Suprapubic skin (tissue), 4 donors: ENCODE measurements around the gene ERVMER34-1. TPM values are rescaled to one million over a fixed set of nuclear protein-coding genes. Genes with fewer than 3 reads are reported as not detected.

Source experiments
- DNase-seq, 2 donors: peaks; one replicate each; pipeline ENCODE4 v3.0.0-alpha.2; 2019; ENCODE audit warnings: low spot score in 2 of 2
- H3K27ac ChIP-seq: fragments of 200-600 bp; sonication (generic); one replicate; pipeline ENCODE4 v1.5.1; 2019
- H3K27me3 ChIP-seq: fragments of 200-600 bp; sonication (generic); one replicate; pipeline ENCODE4 v1.5.1; 2019
- H3K36me3 ChIP-seq: fragments of 200-600 bp; sonication (generic); one replicate; pipeline ENCODE4 v1.5.1; 2019
- H3K4me1 ChIP-seq: fragments of 200-600 bp; sonication (generic); one replicate; pipeline ENCODE4 v1.5.1; 2019
- H3K4me3 ChIP-seq: fragments of 200-600 bp; sonication (generic); one replicate; pipeline ENCODE4 v1.5.1; 2019; ENCODE audit warnings: mild to moderate bottlenecking
- H3K9me3 ChIP-seq: fragments of 200-600 bp; sonication (generic); one replicate; pipeline ENCODE4 v1.5.1; 2019
- EP300 ChIP-seq: sonication (generic); formaldehyde crosslinking; IDR thresholded peaks from one replicate; pipeline ENCODE4 v1.6.1; 2017; ENCODE audit warnings: antibody characterized with exemption
- POLR2A ChIP-seq, 2 donors: fragments of 450-650 bp; IDR thresholded peaks; one replicate each; pipeline ENCODE4 v1.6.1; 2017; ENCODE audit warnings: antibody characterized with exemption in 2 of 2, mild to moderate bottlenecking in 2 of 2, moderate library complexity in 2 of 2
- POLR2AphosphoS5 ChIP-seq, 3 donors: sonication (generic); formaldehyde crosslinking; IDR thresholded peaks; one replicate each; pipeline ENCODE4 v1.6.1; 2017; ENCODE audit warnings: antibody characterized with exemption in 3 of 3
- WGBS: methylation state at CpG from one replicate; pipeline ENCODE4 v1.1.5; 2018; 5-methylcytosine and 5-hydroxymethylcytosine counted together
- total RNA-seq, 4 donors: library from RNA; depleted of rRNA; stranded (reverse); fragments of >200 nt; gene quantifications; one replicate each; pipeline ENCODE4 v1.1.0, GENCODE V29; 2016
- TF ChIP-seq, protein P1 (sequence below), 2 donors: fragments of 200-600 bp in 1 of 2; fragments of 450-650 bp in 1 of 2; sonication (generic) in 1 of 2; IDR thresholded peaks; one replicate each; pipeline ENCODE4 v1.5.1; 2016 to 2019; ENCODE audit warnings: antibody characterized with exemption in 2 of 2, mild to moderate bottlenecking in 1 of 2, moderate library complexity in 1 of 2

ERVMER34-1 gene
- total RNA-seq, 4 donors from 2014 or later = 0.72 to 1.8 (median 1.1) TPM

DNA sequence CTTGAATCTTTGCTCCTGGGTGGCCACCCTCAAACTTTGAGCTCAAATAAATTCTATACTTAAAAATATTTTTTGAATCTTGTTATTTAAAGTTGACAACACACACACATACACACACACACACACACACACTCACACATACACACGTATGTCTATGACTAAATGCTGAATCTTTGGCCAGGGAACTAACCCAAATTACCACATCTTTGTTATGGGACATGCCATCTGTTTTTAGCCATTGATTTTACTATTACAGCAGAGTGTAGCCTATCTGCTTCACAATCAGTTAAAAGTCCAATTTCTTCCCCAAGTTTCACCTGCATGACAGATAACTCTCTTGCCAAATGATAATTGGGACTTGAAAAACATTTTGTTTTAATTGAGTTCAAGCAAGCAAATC, 47.1 kb downstream of the ERVMER34-1 start:
- H3K4me3 ChIP-seq = no peak overlapping the region
- no peak overlapping the region for H3K27ac ChIP-seq
- no peaks in the 10 kb centered on the region for H3K9me3 ChIP-seq
- TF ChIP-seq EP300 = no peak
- 28% methylated on average over 1 of the region's 1 CpG for WGBS
- H3K27me3 ChIP-seq = no peaks in the 10 kb centered on the region
- H3K36me3 ChIP-seq = no peaks in the 10 kb centered on the region
- no peak for DNase-seq
- no peaks in the 10 kb centered on the region for H3K4me1 ChIP-seq

DNA sequence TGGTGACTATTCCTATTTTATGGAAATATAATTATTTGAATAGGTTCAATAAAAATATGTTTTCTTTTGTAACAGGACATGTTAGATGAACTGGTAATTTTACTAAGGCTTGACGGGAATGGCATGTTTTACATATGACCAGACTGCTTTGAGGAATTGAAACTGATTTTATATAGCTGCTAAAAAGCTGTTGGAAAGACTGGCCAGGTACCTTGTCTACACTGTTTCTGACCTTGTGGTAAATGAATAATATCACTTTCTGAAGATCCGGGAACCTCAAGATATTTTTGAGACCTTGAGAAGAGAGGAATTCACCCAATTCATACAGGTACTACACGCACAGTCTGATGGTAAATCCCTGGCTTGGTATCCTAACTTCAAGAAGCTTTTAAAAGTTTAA, 50.0 kb downstream of the ERVMER34-1 start:
- no peak for DNase-seq
- Histone ChIP-seq H3K9me3 (no peaks in the 10 kb centered on the region), H3K4me3 (no peak overlapping the region), H3K4me1 (no peaks in the 10 kb centered on the region), H3K36me3 (no peaks in the 10 kb centered on the region), H3K27ac (no peak overlapping the region), H3K27me3 (no peaks in the 10 kb centered on the region)
- WGBS = 94% methylated on average over 3 of the region's 3 CpGs
- no peak for TF ChIP-seq POLR2A (IDR thresholded peaks at IDR 0.05)
- no peak for TF ChIP-seq POLR2AphosphoS5 (IDR thresholded peaks at IDR 0.05)

DNA sequence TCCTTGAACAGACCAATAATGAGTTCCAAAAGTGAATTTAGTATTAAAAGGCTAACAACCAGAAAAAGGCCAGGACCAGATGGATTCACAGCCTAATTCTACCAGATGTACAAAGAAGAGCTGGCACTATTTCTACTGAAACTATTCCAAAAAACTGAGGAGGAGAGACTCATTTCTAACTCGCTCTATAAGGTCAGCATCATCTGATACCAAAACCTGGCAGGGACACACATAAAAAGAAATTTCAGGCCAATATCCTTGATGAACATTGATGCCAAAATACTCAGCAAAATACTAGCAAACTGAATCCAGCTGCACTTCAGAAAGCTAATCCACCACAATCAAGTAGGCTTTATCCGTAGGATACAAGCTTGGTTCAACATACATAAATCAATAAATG, 56.3 kb downstream of the ERVMER34-1 start:
- H3K27me3 ChIP-seq = no peaks in the 10 kb centered on the region
- no peak for TF ChIP-seq POLR2AphosphoS5 (IDR thresholded peaks at IDR 0.05)
- TF ChIP-seq EP300 = no peak
- TF ChIP-seq, protein P1, sequence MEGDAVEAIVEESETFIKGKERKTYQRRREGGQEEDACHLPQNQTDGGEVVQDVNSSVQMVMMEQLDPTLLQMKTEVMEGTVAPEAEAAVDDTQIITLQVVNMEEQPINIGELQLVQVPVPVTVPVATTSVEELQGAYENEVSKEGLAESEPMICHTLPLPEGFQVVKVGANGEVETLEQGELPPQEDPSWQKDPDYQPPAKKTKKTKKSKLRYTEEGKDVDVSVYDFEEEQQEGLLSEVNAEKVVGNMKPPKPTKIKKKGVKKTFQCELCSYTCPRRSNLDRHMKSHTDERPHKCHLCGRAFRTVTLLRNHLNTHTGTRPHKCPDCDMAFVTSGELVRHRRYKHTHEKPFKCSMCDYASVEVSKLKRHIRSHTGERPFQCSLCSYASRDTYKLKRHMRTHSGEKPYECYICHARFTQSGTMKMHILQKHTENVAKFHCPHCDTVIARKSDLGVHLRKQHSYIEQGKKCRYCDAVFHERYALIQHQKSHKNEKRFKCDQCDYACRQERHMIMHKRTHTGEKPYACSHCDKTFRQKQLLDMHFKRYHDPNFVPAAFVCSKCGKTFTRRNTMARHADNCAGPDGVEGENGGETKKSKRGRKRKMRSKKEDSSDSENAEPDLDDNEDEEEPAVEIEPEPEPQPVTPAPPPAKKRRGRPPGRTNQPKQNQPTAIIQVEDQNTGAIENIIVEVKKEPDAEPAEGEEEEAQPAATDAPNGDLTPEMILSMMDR (IDR thresholded peaks at IDR 0.05) = no peak
- TF ChIP-seq POLR2A (IDR thresholded peaks at IDR 0.05) = no peak
- WGBS = 45% methylated on average over 2 of the region's 2 CpGs
- no peak overlapping the region for H3K4me3 ChIP-seq
- no peaks in the 10 kb centered on the region for H3K4me1 ChIP-seq
- H3K27ac ChIP-seq = no peak overlapping the region
- H3K9me3 ChIP-seq = no peaks in the 10 kb centered on the region
- no peaks in the 10 kb centered on the region for H3K36me3 ChIP-seq
- DNase-seq = no peak

DNA sequence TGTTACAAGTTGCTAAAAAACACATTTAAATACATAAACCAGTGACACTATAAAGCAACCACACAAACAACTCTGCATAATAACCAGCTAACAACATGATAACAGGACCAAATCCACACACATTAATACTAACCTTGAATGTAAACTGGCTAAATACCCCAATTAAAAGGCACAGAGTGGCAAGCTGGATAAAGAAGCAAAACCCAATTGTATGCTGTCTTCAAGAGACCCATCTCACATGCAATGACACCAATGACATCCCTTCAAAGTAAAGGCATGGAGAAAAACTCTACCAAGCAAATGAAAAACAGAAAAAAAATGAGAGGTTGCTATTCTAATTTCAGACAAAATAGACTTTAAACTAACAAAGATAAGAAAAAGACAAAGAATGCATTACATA, 57.7 kb downstream of the ERVMER34-1 start:
- H3K36me3 ChIP-seq = no peaks in the 10 kb centered on the region
- DNase-seq = no peak
- no peak overlapping the region for H3K4me3 ChIP-seq
- H3K27ac ChIP-seq = no peak overlapping the region
- no peaks in the 10 kb centered on the region for H3K27me3 ChIP-seq
- no peaks in the 10 kb centered on the region for H3K4me1 ChIP-seq
- TF ChIP-seq, protein P1 (IDR thresholded peaks at IDR 0.05) = no peak
- TF ChIP-seq EP300 (no peak), POLR2AphosphoS5 (IDR thresholded peaks at IDR 0.05) (no peak), POLR2A (IDR thresholded peaks at IDR 0.05) (no peak)
- H3K9me3 ChIP-seq = no peaks in the 10 kb centered on the region

Other genes starting within 250 kb of the ERVMER34-1 start
- 10 to 100 TPM in 2 of 4 donors, 1 to 10 TPM in 2; 8.4 to 17.5 (median 10.5) TPM for gene USP46, start 92.1 kb downstream of the ERVMER34-1 start, total RNA-seq
- gene RASL11B, start 110.9 kb upstream of the ERVMER34-1 start, total RNA-seq = 1 to 10 TPM; 1.3 to 2.5 (median 1.7) TPM